Activated B cell treated with CpG ODN at 0.5 μM for 24 hours (primary cell): ENCODE measurements around the gene FAM8A1. TPM values are rescaled to one million over a fixed set of nuclear protein-coding genes. Genes with fewer than 3 reads are reported as not detected.

Experiments used
- ATAC-seq: fragments of 200-7000 bp; cut with Tn5 transposase; one replicate; pipeline ENCODE4 v1.10.0; 2021; ENCODE audit warnings: low read depth, mild to moderate bottlenecking, moderate library complexity
- CTCF ChIA-PET: fragments of 350-600 bp; sonication (Branson Sonifier 250); formaldehyde crosslinking; loops from one replicate; lab custom pipeline; 2021; ENCODE audit warnings: antibody characterized with exemption; lab: Charles Lee
- POLR2A ChIA-PET: fragments of 350-600 bp; sonication (Branson Sonifier 250); formaldehyde crosslinking; loops from one replicate; lab custom pipeline; 2021; ENCODE audit warnings: antibody characterized with exemption; lab: Charles Lee
- DNase-seq: peaks from one replicate; pipeline ENCODE4 v3.0.0; 2022
- H3K27ac Mint-ChIP-seq: one replicate; pipeline ENCODE4 v1.8.0; 2020; ENCODE audit warnings: mixed read lengths
- H3K27me3 Mint-ChIP-seq: one replicate; pipeline ENCODE4 v1.8.0; 2021; ENCODE audit warnings: mixed read lengths
- H3K36me3 Mint-ChIP-seq: one replicate; pipeline ENCODE4 v1.8.0; 2021; ENCODE audit warnings: low read depth, mixed read lengths
- H3K4me1 Mint-ChIP-seq: one replicate; pipeline ENCODE4 v1.8.0; 2021; ENCODE audit warnings: mixed read lengths
- H3K4me3 Mint-ChIP-seq: one replicate; pipeline ENCODE4 v1.8.0; 2020; ENCODE audit warnings: mild to moderate bottlenecking, mixed read lengths
- H3K9me3 Mint-ChIP-seq: one replicate; pipeline ENCODE4 v1.8.0; 2020; ENCODE audit warnings: mixed read lengths
- intact Hi-C: fragments of 100-400 bp; cut with micrococcal nuclease; formaldehyde crosslinking; loops from one replicate; pipeline ENCODE4 v1.15.1; 2024
- total RNA-seq: library from RNA; stranded (reverse); gene quantifications from 2 replicates; pipeline ENCODE4 v1.2.3, GENCODE V29; 2022
- TF ChIP-seq, protein P1 (sequence below): fragments of 200-600 bp; IDR thresholded peaks from one replicate; pipeline ENCODE4 v1.8.0; 2022; ENCODE audit warnings: antibody characterized with exemption, mild to moderate bottlenecking

The FAM8A1 gene, protein sequence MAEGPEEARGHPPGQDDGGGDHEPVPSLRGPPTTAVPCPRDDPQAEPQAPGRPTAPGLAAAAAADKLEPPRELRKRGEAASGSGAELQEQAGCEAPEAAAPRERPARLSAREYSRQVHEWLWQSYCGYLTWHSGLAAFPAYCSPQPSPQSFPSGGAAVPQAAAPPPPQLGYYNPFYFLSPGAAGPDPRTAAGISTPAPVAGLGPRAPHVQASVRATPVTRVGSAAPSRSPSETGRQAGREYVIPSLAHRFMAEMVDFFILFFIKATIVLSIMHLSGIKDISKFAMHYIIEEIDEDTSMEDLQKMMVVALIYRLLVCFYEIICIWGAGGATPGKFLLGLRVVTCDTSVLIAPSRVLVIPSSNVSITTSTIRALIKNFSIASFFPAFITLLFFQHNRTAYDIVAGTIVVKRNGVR
- 2.6 and 3.0 TPM in 2 replicates for total RNA-seq

DNA sequence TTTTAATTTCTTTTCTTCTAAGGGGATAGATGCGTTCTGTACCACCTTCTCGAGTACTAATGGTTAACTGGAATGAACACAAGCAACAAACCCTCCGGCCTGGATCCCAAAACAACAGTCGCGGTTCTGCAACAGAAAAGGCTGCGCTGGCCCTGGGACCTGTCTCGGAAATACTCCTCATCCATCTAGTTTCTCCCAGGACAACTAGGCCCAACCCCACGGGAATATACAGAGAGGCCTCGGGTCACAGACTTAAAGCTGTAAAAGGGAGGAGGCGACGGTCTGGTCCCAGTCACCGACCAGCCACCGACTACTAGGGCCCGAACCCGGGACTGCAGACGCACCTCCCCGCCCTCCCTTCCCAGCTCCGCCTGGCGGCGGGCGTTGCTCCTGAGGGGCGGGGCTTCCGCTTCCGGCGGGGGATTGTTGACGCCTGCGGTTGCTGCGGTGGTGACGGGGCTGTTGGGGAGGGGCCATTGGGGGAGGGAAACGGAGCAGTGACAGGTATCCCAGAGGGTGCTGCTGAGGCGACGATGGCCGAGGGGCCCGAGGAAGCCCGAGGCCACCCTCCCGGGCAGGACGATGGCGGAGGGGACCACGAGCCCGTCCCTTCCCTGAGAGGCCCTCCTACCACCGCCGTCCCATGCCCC, at the start of gene FAM8A1:
Gene FAM8A1 (plus strand): TSS at position 426 of the 650 bp plus-strand sequence. CDS start 108 bp downstream, at position 534.
- H3K36me3 Mint-ChIP-seq = peaks cover 9% of the 10 kb centered on the region
- peak; percentile 88 for DNase-seq
- peak; percentile 91 for ATAC-seq
- peak within 1 kb of the TSS; percentile 80 for H3K4me3 Mint-ChIP-seq
- CTCF ChIA-PET = interaction anchor here (1.6 kb wide), 1 partner anchor 16 kb away, joined by 4 read pairs; no protein-coding TSS in a partner anchor
- H3K9me3 Mint-ChIP-seq = no peaks in the 10 kb centered on the region
- H3K27me3 Mint-ChIP-seq = no peaks in the 10 kb centered on the region
- H3K27ac Mint-ChIP-seq = peak within 1 kb of the TSS; percentile 78
- TF ChIP-seq, protein P1, sequence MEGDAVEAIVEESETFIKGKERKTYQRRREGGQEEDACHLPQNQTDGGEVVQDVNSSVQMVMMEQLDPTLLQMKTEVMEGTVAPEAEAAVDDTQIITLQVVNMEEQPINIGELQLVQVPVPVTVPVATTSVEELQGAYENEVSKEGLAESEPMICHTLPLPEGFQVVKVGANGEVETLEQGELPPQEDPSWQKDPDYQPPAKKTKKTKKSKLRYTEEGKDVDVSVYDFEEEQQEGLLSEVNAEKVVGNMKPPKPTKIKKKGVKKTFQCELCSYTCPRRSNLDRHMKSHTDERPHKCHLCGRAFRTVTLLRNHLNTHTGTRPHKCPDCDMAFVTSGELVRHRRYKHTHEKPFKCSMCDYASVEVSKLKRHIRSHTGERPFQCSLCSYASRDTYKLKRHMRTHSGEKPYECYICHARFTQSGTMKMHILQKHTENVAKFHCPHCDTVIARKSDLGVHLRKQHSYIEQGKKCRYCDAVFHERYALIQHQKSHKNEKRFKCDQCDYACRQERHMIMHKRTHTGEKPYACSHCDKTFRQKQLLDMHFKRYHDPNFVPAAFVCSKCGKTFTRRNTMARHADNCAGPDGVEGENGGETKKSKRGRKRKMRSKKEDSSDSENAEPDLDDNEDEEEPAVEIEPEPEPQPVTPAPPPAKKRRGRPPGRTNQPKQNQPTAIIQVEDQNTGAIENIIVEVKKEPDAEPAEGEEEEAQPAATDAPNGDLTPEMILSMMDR = no peak
- POLR2A ChIA-PET = interaction anchor here (0.6 to 2.5 kb wide), 9 partner anchors 20 to 792 kb away, joined by 3 to 30 read pairs (median 7); partner anchors contain the start of genes NUP153 and TPMT
- intact Hi-C loops = loop anchor here (1.0 to 5.0 kb wide), 7 partner anchors 21 to 787 kb away; partner anchors contain the start of genes DEK, KDM1B, NUP153 and RNF144B
- peaks cover 11% of the 10 kb centered on the region for H3K4me1 Mint-ChIP-seq

DNA sequence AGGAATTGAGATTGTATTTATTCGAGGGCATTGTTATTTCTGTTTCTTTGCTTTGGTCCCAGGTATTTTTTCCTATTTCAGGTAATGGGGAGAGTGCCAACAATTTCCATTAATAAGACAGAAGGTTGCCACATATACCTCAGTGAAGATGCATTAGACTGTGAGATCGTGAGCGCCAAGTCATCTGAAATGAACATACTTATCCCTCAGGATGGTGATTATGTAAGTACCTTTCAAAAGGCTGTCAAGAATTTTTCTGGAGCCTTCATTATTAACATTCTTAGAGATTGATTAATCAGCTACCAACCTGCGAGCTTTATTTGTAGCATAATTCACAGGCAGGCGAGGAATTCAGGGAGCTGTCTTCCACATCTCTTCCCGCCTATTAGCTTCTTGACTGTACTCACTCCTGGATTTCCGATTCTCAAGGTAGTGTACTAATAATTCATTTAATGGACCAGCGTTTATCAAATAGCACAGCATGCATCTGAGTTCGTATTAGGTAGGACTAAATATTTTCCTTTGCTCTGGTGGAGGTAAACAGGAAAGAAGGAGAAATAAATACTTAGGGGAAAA, 48.6 kb upstream of the FAM8A1 start:
- no peaks in the 10 kb centered on the region for H3K4me1 Mint-ChIP-seq
- TF ChIP-seq, protein P1 = no peak
- intact Hi-C loops = no loop called here
- no peak for ATAC-seq
- H3K36me3 Mint-ChIP-seq = no peaks in the 10 kb centered on the region
- H3K9me3 Mint-ChIP-seq = no peaks in the 10 kb centered on the region
- CTCF ChIA-PET = no interaction called here
- peaks cover 9% of the 10 kb centered on the region for H3K27me3 Mint-ChIP-seq
- DNase-seq = no peak
- POLR2A ChIA-PET = interaction anchor here (0.6 kb wide), 1 partner anchor 77 kb away, joined by 4 read pairs; no protein-coding TSS in a partner anchor
- no peak overlapping the region for H3K4me3 Mint-ChIP-seq
- H3K27ac Mint-ChIP-seq = no peak overlapping the region

DNA sequence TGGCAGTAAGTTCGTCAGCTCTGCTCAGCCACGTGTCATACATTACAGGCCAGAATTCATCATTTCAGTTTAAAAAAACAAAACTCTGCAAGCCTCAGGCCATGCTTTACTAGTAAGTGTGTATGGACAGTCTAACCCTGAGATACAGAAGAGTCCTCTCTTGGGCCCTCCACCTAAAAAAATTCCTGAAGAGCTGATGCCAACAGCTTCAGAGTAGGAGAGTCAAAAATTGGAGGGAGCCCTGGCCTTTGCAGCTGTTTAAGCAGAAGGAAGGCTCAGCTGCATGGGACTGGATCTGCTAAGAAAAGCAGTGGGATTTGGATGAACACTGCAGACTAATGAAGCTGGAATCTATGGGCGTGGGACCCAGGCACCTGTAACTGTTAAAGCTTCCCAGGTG, 47.2 kb upstream of the FAM8A1 start:
- H3K9me3 Mint-ChIP-seq = no peaks in the 10 kb centered on the region
- no peak for DNase-seq
- no peak overlapping the region for H3K4me3 Mint-ChIP-seq
- ChIA-PET CTCF (no interaction called here), POLR2A (no interaction called here)
- intact Hi-C loops = no loop called here
- ATAC-seq = no peak
- TF ChIP-seq, protein P1 = no peak
- H3K36me3 Mint-ChIP-seq = no peaks in the 10 kb centered on the region
- H3K27ac Mint-ChIP-seq = no peak overlapping the region
- H3K4me1 Mint-ChIP-seq = no peaks in the 10 kb centered on the region
- H3K27me3 Mint-ChIP-seq = peaks cover 7% of the 10 kb centered on the region

DNA sequence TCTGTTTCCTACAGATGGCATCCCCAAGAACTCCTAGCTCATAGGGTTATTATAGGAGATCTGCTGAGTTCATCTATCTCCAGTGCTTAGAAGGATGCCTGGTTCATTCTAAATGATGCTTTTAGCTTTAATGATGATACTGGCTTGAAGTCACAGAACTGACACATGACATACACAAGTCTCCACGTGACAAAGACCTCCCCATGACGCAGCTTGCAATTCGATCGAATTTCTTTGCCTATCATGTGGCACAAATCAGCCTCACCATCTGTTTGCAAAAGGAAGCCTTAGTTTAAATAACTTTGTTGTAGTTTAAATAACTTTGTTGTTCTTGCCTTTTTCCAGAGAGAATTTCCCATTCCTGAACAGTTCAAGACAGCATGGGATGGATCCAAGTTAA, 44.1 kb upstream of the FAM8A1 start:
- H3K4me3 Mint-ChIP-seq = no peak overlapping the region
- no peak overlapping the region for H3K27ac Mint-ChIP-seq
- POLR2A ChIA-PET = no interaction called here
- no peaks in the 10 kb centered on the region for H3K4me1 Mint-ChIP-seq
- CTCF ChIA-PET = no interaction called here
- DNase-seq = no peak
- peaks cover 7% of the 10 kb centered on the region for H3K27me3 Mint-ChIP-seq
- TF ChIP-seq, protein P1 = no peak
- H3K9me3 Mint-ChIP-seq = no peaks in the 10 kb centered on the region
- intact Hi-C loops = no loop called here
- no peaks in the 10 kb centered on the region for H3K36me3 Mint-ChIP-seq
- ATAC-seq = no peak
